NOMO-1 treated with dmso at 0.1 percent for 144 hours (cell line): ENCODE results near the gene BMP6.

Experiments
- DNase-seq: peaks from one replicate; lab custom pipeline; 2025; ENCODE audit not compliant: unreplicated experiment; lab: John Stamatoyannopoulos, UW

The BMP6 gene

DNA sequence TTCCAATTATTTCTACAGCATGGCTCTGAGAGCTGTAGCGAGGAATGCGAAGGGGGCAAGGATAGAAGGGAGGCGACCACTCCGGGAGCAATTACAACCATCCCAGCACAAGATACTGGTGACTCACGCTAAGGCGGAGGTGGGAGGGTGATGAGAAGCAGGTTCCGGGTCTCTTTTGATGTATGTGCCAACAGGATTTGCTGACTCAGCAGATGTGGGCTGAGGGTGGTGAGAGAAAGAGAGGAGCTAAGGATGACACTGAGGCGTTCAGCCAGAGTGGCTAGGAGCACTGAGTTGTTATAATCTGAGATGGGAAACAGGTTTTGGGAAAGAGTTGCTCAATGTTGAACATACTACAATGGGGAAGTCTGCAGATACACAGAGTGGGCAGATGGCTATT is 194.0 kb downstream of the BMP6 start:
- no peak for DNase-seq

DNA sequence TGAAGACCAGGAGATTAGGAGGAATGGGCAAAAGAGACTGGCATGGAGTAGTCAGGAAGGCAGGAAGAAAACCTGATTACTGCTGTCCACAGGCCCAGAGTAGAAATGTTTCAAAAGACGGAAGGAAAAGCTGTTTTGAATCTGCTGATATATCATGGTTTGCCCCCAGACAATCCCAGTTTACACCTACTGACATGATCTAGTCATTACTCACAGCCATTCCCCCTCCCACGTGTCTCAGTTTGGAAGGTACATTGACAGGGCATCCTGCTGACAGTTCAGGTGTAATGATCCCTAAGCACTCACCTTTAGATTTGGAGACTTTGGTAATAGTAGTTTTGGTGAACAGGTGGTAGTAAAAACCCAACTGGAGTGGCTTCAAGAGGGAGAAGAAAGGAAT is 194.5 kb downstream of the BMP6 start:
- DNase-seq: no peak

DNA sequence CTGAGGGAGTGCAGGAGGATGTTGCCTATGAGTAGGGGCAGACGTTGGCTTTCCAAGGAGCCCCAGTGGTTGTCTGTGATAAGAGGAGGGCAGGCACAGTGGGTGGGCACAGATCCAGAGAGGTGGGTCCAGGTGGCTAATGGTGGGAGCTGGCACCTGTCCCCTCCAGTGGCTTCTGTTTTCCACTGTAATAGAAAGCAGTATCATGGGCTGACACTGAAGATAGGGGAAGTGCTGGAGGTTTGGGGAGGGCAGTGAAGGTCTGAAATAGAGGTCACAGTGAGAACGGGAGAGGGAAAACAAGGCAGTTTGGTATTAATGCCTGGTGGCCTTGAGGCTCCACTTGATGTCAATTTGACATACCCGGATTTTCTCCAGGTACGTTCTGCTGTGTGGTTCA is 195.1 kb downstream of the BMP6 start:
- no peak for DNase-seq

DNA sequence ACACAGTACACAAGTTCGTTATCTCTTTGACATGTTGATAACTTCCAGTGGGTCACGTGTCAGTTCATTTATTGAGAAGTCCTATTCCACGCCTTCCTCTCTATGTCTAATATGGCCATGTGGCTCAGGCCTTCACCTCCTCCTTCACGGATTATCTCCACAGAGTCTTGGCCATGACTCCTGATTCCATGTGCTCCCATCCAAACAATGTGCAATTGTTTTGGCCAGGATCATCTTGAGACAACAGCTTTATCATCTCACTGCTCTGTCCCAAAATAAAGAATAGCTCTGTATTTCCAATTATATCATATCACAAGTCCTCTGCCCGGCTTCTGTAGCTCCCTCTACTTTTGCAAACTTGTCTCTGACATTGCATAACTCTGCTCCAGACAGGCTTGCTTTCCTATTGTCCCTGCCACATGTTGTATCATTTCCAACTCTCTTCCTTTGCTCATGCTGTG is 195.8 kb downstream of the BMP6 start:
- DNase-seq: no peak

DNA sequence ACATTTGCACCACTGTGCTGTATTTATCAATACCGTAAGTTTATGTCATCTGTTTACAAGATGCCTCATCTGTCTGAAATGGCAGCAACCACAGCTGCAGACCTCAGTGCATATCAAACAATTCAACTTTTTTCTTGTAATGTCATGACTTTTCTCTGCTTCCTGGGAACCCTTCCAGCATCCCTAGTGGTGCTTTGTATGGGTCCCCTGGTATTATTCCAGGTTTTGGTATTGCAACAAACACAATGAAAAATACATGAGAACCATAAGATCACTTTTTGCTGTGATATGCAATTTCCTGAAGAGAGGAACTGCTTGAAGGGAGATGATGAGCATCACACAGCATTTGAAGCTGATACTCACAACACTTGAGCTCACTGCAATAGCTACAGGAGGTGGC is 196.7 kb downstream of the BMP6 start:
- DNase-seq: no peak

DNA sequence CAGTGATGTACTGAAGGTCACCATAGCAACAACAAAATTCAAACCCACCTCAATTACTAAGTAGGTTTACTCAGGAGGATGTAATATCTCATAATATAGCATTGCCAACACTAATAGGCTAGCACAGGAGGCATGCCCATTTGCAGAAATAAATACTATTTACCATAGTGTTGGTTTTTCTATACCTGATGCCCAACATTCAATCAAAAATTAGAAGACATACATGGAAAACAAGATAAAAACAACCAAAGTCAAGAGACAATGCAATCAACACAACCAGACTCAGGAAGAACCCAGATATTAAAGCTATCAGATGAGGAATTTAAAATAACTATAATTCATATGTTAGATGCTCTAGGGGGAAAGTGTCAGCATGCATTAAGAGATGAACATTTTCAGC is 199.0 kb downstream of the BMP6 start:
- DNase-seq: no peak
